Measurements from ENCODE around the gene CABLES1. TPM values are rescaled to one million over a fixed set of nuclear protein-coding genes. Genes with fewer than 3 reads are reported as not detected.

Gene CABLES1
- total and polyA plus RNA-seq, 2 of the 8 experiments (the other 6 are each of a cell fraction or from before 2014, with no cell fraction given): 9.2 to 26.4 TPM

DNA sequence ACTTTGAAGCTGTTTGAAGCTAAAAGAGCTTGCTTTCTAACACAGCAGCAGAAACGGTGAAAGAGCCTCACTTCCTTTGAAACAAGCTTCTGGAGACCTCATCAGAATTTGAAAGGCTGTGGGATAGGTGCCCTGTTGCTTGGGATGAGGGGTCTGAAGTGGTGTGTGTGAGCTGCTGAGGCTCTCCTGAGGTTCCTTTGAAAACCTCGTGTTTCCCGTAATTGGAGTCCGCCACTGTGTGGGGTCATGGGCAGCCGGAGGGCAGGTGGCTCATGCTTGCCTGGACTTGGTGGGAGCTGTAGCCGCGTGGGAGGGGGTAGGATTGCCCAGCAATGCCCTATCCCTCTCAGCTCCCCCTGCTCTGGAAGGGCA is 34.4 kb downstream of the CABLES1 start:
- Histone ChIP-seq H3K4ac (replicated peaks; ENCODE audit: insufficient read length, low read depth, low read length) (peak overlapping the region; percentile 42), H3K27ac (ENCODE audit: low read depth, low read length) (peak overlapping the region; percentile 78), H3K23me2 (ENCODE audit: low read depth, low read length) (no peaks in the 10 kb centered on the region), H3K23ac (ENCODE audit: insufficient read length) (no peak overlapping the region), H3K9ac (replicated peaks in 1 of 4; ENCODE audit: extremely low read depth in 1 of 4, low read depth in 3 of 4, low read length in 3 of 4) (peak overlapping the region in 3 of 4 experiments; percentile 22 to 35 (median 30); a peak in 3 of 7 replicates), H3K9me3 (ENCODE audit: insufficient read depth in 2 of 2, low read depth in 1 of 2, low read length in 1 of 2) (no peaks in the 10 kb centered on the region), H3K14ac (ENCODE audit: insufficient read length) (no peak overlapping the region), H4K91ac (replicated peaks; ENCODE audit: insufficient read length, low read length) (peak overlapping the region; percentile 82), H3K36me3 (ENCODE audit: control insufficient read depth in 2 of 4, insufficient read depth in 4 of 4, low read length in 3 of 4) (no peaks in the 10 kb centered on the region), H2BK120ac (replicated peaks; ENCODE audit: low read depth, low read length) (peak overlapping the region; percentile 75), H4K8ac (ENCODE audit: extremely low read depth, insufficient read depth, low read length) (no peak overlapping the region), H2AK5ac (ENCODE audit: low read depth, low read length) (0 out of 2 replicates have a peak overlapping the region, but pooled peaks have one; percentile 95), H3K4me1 (replicated peaks in 1 of 4; ENCODE audit: control insufficient read depth in 3 of 4, insufficient read depth in 4 of 4, low read length in 3 of 4) (peaks cover 15 to 39% (median 35%) of the 10 kb centered on the region in 4 experiments), H3K27me3 (replicated peaks in 1 of 4; ENCODE audit: control insufficient read depth in 3 of 4, extremely low read depth in 1 of 4, insufficient read depth in 3 of 4, low read length in 3 of 4) (no peaks in the 10 kb centered on the region), H2AFZ (ENCODE audit: low read length) (no peak overlapping the region), H4K5ac (ENCODE audit: insufficient read length, low read depth, low read length) (peak overlapping the region; percentile 72), H4K20me1 (replicated peaks in 1 of 2; ENCODE audit: control insufficient read depth in 1 of 2, insufficient read depth in 2 of 2, low read length in 2 of 2) (no peaks in the 10 kb centered on the region), H2BK20ac (ENCODE audit: low read length) (peak overlapping the region; percentile 91), H2BK15ac (ENCODE audit: low read length) (peak overlapping the region; percentile 10; the same call in 1 of the 2 replicates), H3K79me2 (ENCODE audit: control insufficient read depth in 1 of 2, insufficient read depth in 2 of 2, low read length in 2 of 2) (peaks cover 0 to 68% of the 10 kb centered on the region in 2 experiments; a peak in 3 of 4 replicates), H2BK5ac (ENCODE audit: low read depth, low read length) (peak overlapping the region; percentile 97), H3K18ac (ENCODE audit: extremely low read depth, low read length) (peak overlapping the region; percentile 95), H3K79me1 (ENCODE audit: low read depth, low read length) (peaks cover 18% of the 10 kb centered on the region), H3K56ac (replicated peaks; ENCODE audit: insufficient read length, low read depth, low read length) (no peak overlapping the region), H2BK12ac (ENCODE audit: low read depth, low read length) (peak overlapping the region; percentile 95), H3K4me2 (ENCODE audit: insufficient read depth in 1 of 2, low read depth in 2 of 2, low read length in 2 of 2) (peak overlapping the region; percentile 64 to 81), H3K4me3 (ENCODE audit: extremely low read depth in 1 of 4, insufficient read depth in 2 of 4, low read depth in 3 of 4, low read length in 4 of 4) (peak overlapping the region in 3 of 4 experiments; percentile 2 to 49 (median 7); a peak in 4 of 8 replicates)
- peak; percentile 86 for FAIRE-seq
- CTCF ChIA-PET (ENCODE audit: partially characterized antibody): interaction anchor here (0.7 to 1.4 kb wide), 3 partner anchors 16 to 28 kb away, joined by 3 to 6 read pairs (median 4); no protein-coding TSS in a partner anchor
- WGBS, 2 experiments (ENCODE audit: extremely low coverage in 1 of 2, insufficient coverage in 1 of 2, insufficient read length in 1 of 2, insufficient replicate concordance in 2 of 2, low coverage in 1 of 2, low lambda C conversion rate in 2 of 2, missing lambda C conversion rate in 1 of 2): 13% methylated on average over 7 of the region's 7 CpGs; no CpG with 5 or more reads in 1 of the 2 experiments
- DNase-seq (ENCODE audit: low read depth in 1 of 2, low spot score in 2 of 2): peak; percentile 46 to 65
- POLR2A ChIA-PET (ENCODE audit: partially characterized antibody): interaction anchor here (0.7 to 6.0 kb wide), 8 partner anchors 13 to 119 kb away, joined by 3 to 46 read pairs (median 4); partner anchors contain the start of gene CABLES1
- TF ChIP-seq SIN3A (conservative IDR thresholded peaks at IDR 0.05 in 1 of 2, IDR thresholded peaks at IDR 0.05 in 1 of 2; ENCODE audit: low read depth in 1 of 2, low read length in 2 of 2): no peak
